SU-DHL-6 (cell line): ENCODE results near the gene PRDX3.

Experiments
- H2AFZ ChIP-seq: fragments of 200-600 bp; sonication (generic); 2 replicates; pipeline ENCODE4 v1.6.1; 2014; ENCODE audit warnings: low read depth, mild to moderate bottlenecking, moderate library complexity, mixed read lengths, antibody characterized with exemption, low read length; ENCODE audit not compliant: severe bottlenecking
- H3F3A ChIP-seq: fragments of 200-600 bp; shearing (Covaris generic); 2 replicates; pipeline ENCODE4 v1.6.0; 2016; ENCODE audit warnings: antibody characterized with exemption, mild to moderate bottlenecking; ENCODE audit not compliant: insufficient read depth
- H3K27ac ChIP-seq: fragments of 200-600 bp; sonication (generic); 2 replicates; pipeline ENCODE4 v1.5.1; 2016; ENCODE audit warnings: low read depth, mild to moderate bottlenecking, low read length, moderate library complexity, mixed read lengths
- H3K27me3 ChIP-seq: fragments of 200-600 bp; sonication (generic), shearing (Covaris generic); 2 replicates; pipeline ENCODE4 v1.6.0; 2014; ENCODE audit warnings: mild to moderate bottlenecking, low read length
- H3K36me3 ChIP-seq: fragments of 200-600 bp; sonication (generic); 2 replicates; pipeline ENCODE4 v1.6.1; 2014; ENCODE audit warnings: mild to moderate bottlenecking, low read length, mixed read lengths
- H3K4me2 ChIP-seq: fragments of 300-600, 200-600 bp; shearing (Covaris generic), sonication (generic); 2 replicates; pipeline ENCODE4 v1.6.0; 2014; ENCODE audit warnings: low read length, low read depth, mild to moderate bottlenecking; ENCODE audit not compliant: poor library complexity, severe bottlenecking
- H3K4me3 ChIP-seq: fragments of 200-600 bp; sonication (generic); 2 replicates; pipeline ENCODE4 v1.5.1; 2014; ENCODE audit warnings: antibody characterized with exemption, low read length, mild to moderate bottlenecking, mixed read lengths; ENCODE audit not compliant: insufficient read depth, poor library complexity, severe bottlenecking
- H3K79me2 ChIP-seq: fragments of 200-600 bp; sonication (generic); 2 replicates; pipeline ENCODE4 v1.6.1; 2014; ENCODE audit warnings: mild to moderate bottlenecking, low read length, moderate library complexity; ENCODE audit not compliant: insufficient read depth
- H3K9ac ChIP-seq: fragments of 200-600 bp; sonication (generic); 2 replicates; pipeline ENCODE4 v1.7.0; 2014; ENCODE audit warnings: mild to moderate bottlenecking, low read length
- H3K9me2 ChIP-seq: fragments of 200-600 bp; sonication (generic); replicated peaks from 2 replicates; pipeline ENCODE4 v1.6.1; 2014; ENCODE audit warnings: low read length; ENCODE audit not compliant: insufficient read depth
- H3K9me3 ChIP-seq: fragments of 200-600 bp; sonication (generic); 2 replicates; pipeline ENCODE4 v1.6.1; 2014; ENCODE audit warnings: low read length, mixed read lengths; ENCODE audit not compliant: insufficient read depth
- H4K20me1 ChIP-seq: fragments of 200-600 bp; sonication (generic); 2 replicates; pipeline ENCODE4 v1.6.1; 2014; ENCODE audit warnings: low read depth, mild to moderate bottlenecking, antibody characterized with exemption, low read length, moderate library complexity, mixed read lengths
- EZH2phosphoT487 ChIP-seq: fragments of 200-600 bp; sonication (generic), shearing (Covaris generic); conservative IDR thresholded peaks from 2 replicates; pipeline ENCODE4 v1.6.1; 2018; ENCODE audit warnings: mild to moderate bottlenecking, antibody characterized with exemption, low read length, moderate library complexity, mixed read lengths
- TF ChIP-seq, protein P1 (sequence below): fragments of 200-600 bp; sonication (generic); IDR thresholded peaks from one replicate; pipeline ENCODE4 v1.5.1; 2017; ENCODE audit warnings: antibody characterized with exemption, mild to moderate bottlenecking, low read length, moderate library complexity; ENCODE audit not compliant: insufficient read depth, poor library complexity, severe bottlenecking

The PRDX3 gene

DNA sequence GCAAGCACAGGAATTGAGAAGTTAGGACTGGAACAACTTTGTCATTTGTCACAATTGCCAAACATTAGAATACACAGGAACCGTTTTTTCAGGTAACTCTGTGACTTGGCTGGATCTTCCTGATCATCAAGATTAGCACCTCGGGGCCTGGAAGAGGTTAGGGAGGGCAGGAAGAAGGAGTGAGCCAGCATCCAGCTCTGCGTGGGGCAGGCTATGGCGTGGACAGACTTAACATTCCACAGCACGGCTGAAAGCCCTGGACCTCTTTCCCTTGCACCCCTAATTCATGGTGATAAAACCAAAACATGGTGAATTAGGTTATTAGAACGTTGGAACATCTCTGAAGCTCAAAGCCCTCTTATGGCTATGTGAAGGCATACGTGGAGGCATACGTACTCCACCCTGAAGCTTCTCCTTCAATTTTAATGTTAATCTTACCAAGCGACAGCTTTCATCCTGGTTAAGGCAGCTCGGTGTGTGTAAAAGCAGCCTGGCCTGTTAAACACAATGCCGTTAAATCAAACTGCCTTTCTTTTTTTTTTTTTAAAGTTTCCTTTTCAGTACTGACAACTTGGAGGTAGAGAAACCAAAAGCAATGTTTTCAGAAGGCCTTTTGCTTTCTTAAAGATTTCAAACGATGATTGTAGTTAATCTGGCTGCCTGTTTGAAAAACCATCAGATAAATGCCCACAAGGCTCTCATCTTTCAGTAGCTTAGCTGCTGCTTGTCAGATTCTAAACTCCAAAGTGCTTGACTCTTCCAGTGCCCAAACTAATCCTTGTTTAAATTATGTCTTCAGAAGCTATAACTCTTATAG lies 33.2 kb upstream of the PRDX3 start:
- no peak overlapping the region for H3K27ac ChIP-seq
- no peak overlapping the region for H3K9ac ChIP-seq
- H4K20me1 ChIP-seq: no peaks in the 10 kb centered on the region
- no peaks in the 10 kb centered on the region for H3K27me3 ChIP-seq
- H3K9me3 ChIP-seq: no peaks in the 10 kb centered on the region
- H3K36me3 ChIP-seq: no peaks in the 10 kb centered on the region
- H3F3A ChIP-seq: no peaks in the 10 kb centered on the region
- no peak overlapping the region for H3K4me2 ChIP-seq
- H3K4me3 ChIP-seq: no peak overlapping the region
- H3K79me2 ChIP-seq: no peaks in the 10 kb centered on the region
- TF ChIP-seq, protein P1, sequence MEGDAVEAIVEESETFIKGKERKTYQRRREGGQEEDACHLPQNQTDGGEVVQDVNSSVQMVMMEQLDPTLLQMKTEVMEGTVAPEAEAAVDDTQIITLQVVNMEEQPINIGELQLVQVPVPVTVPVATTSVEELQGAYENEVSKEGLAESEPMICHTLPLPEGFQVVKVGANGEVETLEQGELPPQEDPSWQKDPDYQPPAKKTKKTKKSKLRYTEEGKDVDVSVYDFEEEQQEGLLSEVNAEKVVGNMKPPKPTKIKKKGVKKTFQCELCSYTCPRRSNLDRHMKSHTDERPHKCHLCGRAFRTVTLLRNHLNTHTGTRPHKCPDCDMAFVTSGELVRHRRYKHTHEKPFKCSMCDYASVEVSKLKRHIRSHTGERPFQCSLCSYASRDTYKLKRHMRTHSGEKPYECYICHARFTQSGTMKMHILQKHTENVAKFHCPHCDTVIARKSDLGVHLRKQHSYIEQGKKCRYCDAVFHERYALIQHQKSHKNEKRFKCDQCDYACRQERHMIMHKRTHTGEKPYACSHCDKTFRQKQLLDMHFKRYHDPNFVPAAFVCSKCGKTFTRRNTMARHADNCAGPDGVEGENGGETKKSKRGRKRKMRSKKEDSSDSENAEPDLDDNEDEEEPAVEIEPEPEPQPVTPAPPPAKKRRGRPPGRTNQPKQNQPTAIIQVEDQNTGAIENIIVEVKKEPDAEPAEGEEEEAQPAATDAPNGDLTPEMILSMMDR: no peak
- TF ChIP-seq EZH2phosphoT487: no peak
- H3K9me2 ChIP-seq: no peaks in the 10 kb centered on the region
- no peak overlapping the region for H2AFZ ChIP-seq

DNA sequence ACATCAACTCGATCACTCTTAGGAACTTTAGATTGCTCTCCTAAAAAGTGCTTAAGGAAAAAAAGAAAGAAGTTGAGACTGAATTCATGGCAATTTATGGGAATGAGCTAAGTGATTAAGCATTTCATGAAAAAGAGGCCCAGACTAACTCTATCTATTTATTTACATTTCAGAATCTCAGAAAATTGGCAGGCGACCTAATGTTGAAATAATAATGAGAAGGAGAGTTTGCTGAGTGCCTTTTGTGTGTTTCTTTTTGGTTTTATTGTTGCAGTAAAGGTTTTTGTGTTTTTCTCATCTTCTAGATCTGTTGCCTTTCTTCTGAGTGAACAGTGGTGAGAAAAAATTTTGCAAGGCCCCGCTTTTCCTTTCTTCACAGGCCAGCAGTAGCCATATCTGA lies 32.6 kb upstream of the PRDX3 start:
- H2AFZ ChIP-seq: no peak overlapping the region
- no peaks in the 10 kb centered on the region for H4K20me1 ChIP-seq
- no peaks in the 10 kb centered on the region for H3K27me3 ChIP-seq
- no peak overlapping the region for H3K4me3 ChIP-seq
- no peak overlapping the region for H3K27ac ChIP-seq
- TF ChIP-seq, protein P1: no peak
- TF ChIP-seq EZH2phosphoT487: no peak
- no peaks in the 10 kb centered on the region for H3K79me2 ChIP-seq
- H3F3A ChIP-seq: no peaks in the 10 kb centered on the region
- no peak overlapping the region for H3K4me2 ChIP-seq
- H3K9me2 ChIP-seq: no peaks in the 10 kb centered on the region
- no peaks in the 10 kb centered on the region for H3K9me3 ChIP-seq
- no peaks in the 10 kb centered on the region for H3K36me3 ChIP-seq
- no peak overlapping the region for H3K9ac ChIP-seq

DNA sequence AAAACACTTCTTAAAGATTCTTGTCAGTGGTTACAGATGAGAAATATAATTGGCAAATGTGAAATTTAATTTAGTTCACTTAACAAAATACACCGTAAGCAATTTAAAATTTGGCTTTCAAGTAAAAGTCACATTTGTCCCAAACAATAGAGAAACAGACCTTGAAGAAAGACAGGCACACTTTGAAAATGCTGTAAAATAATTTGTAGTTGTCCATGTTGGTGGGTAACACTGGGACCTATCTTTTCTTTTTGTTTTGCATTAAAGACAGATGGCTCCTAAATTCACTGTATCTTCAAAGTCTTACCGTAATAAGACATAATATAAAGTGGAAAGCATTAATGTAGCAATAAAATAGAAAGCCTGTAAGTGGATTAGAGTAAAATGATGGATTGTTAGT lies 32.0 kb upstream of the PRDX3 start:
- TF ChIP-seq EZH2phosphoT487: no peak
- TF ChIP-seq, protein P1: no peak
- Histone ChIP-seq H4K20me1 (no peaks in the 10 kb centered on the region), H3K36me3 (no peaks in the 10 kb centered on the region), H3K9me3 (no peaks in the 10 kb centered on the region), H3K79me2 (no peaks in the 10 kb centered on the region), H3F3A (0 out of 2 replicates have a peak, but pooled peaks cover 3% of the 10 kb centered on the region), H3K9me2 (no peaks in the 10 kb centered on the region), H3K4me3 (no peak overlapping the region), H3K27ac (no peak overlapping the region), H3K9ac (no peak overlapping the region), H2AFZ (no peak overlapping the region), H3K27me3 (no peaks in the 10 kb centered on the region), H3K4me2 (no peak overlapping the region)
